H1 (cell line): Measurements from ENCODE around the gene PCDH9. TPM values are rescaled to one million over a fixed set of nuclear protein-coding genes. Genes with fewer than 3 reads are reported as not detected.

ENCODE experiments used
- CTCF ChIA-PET: fragments of 300-600 bp; sonication (Branson Sonifier 250); formaldehyde crosslinking; loops from one replicate; lab custom pipeline; 2021; ENCODE audit not compliant: partially characterized antibody; lab: Charles Lee
- POLR2A ChIA-PET: fragments of 300-600 bp; sonication (Branson Sonifier 250); formaldehyde crosslinking; loops from one replicate; lab custom pipeline; 2021; ENCODE audit warnings: inconsistent platforms; ENCODE audit not compliant: partially characterized antibody; lab: Charles Lee
- DNase-seq, 2 experiments: peaks; one replicate each; pipeline versions ENCODE4 v3.0.0 to v3.0.0-alpha.2; 2010 to 2022; ENCODE audit warnings: low spot score in 2 of 2, low read depth in 1 of 2, mixed read lengths in 1 of 2
- FAIRE-seq: peaks from 2 replicates; lab custom pipeline; 2011; peaks lifted over from hg19 to GRCh38; lab: Jason Lieb, UNC
- H2AFZ ChIP-seq: 2 replicates; pipeline ENCODE4 v1.8.1; 2012; ENCODE audit warnings: low read length, inconsistent platforms
- H2AK5ac ChIP-seq: 2 replicates; pipeline ENCODE4 v1.6.1; 2013; ENCODE audit warnings: low read depth, low read length
- H2BK120ac ChIP-seq: replicated peaks from 2 replicates; pipeline ENCODE3; 2013; ENCODE audit warnings: low read depth, low read length, inconsistent platforms
- H2BK12ac ChIP-seq: 2 replicates; pipeline ENCODE4 v1.6.1; 2013; ENCODE audit warnings: low read depth, low read length
- H2BK15ac ChIP-seq: 2 replicates; pipeline ENCODE4 v1.6.1; 2013; ENCODE audit warnings: low read length
- H2BK20ac ChIP-seq: 2 replicates; pipeline ENCODE4 v1.6.1; 2013; ENCODE audit warnings: low read length
- H2BK5ac ChIP-seq: 2 replicates; pipeline ENCODE4 v1.6.1; 2013; ENCODE audit warnings: low read depth, low read length
- H3K14ac ChIP-seq: 2 replicates; pipeline ENCODE4 v1.6.1; 2013; ENCODE audit warnings: inconsistent platforms; ENCODE audit not compliant: insufficient read length
- H3K18ac ChIP-seq: 2 replicates; pipeline ENCODE4 v1.6.1; 2013; ENCODE audit warnings: low read length; ENCODE audit errors: extremely low read depth
- H3K23ac ChIP-seq: 2 replicates; pipeline ENCODE4 v1.6.1; 2013; ENCODE audit warnings: inconsistent platforms; ENCODE audit not compliant: insufficient read length
- H3K23me2 ChIP-seq: 2 replicates; pipeline ENCODE4 v1.6.1; 2013; ENCODE audit warnings: low read depth, low read length
- H3K27ac ChIP-seq: 2 replicates; pipeline ENCODE4 v1.6.1; 2011; ENCODE audit warnings: low read depth, low read length, inconsistent platforms
- H3K27me3 ChIP-seq, 4 experiments: replicated peaks in 1 of 4; 1 replicate in 1 of 4; 2 replicates in 3 of 4; pipeline versions ENCODE4 v1.6.1 to v1.8.1; 2011 to 2013; ENCODE audit warnings: low read length in 3 of 4, mild to moderate bottlenecking in 3 of 4, inconsistent platforms in 2 of 4, mixed read lengths in 2 of 4, moderate library complexity in 1 of 4; ENCODE audit not compliant: control insufficient read depth in 3 of 4, insufficient read depth in 3 of 4; ENCODE audit errors: extremely low read depth in 1 of 4
- H3K36me3 ChIP-seq, 4 experiments: 2 replicates each; pipeline versions ENCODE4 v1.6.1 to v1.8.1; 2011 to 2013; ENCODE audit warnings: mild to moderate bottlenecking in 4 of 4, low read length in 3 of 4, moderate library complexity in 2 of 4, control low read depth in 1 of 4, inconsistent platforms in 1 of 4; ENCODE audit not compliant: insufficient read depth in 4 of 4, control insufficient read depth in 2 of 4
- H3K4ac ChIP-seq: replicated peaks from 2 replicates; pipeline ENCODE3; 2013; ENCODE audit warnings: low read length, low read depth, mixed read lengths, inconsistent platforms; ENCODE audit not compliant: insufficient read length
- H3K4me1 ChIP-seq, 4 experiments: replicated peaks in 1 of 4; 1 replicate in 1 of 4; 2 replicates in 3 of 4; pipeline versions ENCODE4 v1.6.1 to v1.8.1; 2011 to 2013; ENCODE audit warnings: low read length in 3 of 4, inconsistent platforms in 2 of 4, mixed read lengths in 1 of 4; ENCODE audit not compliant: insufficient read depth in 4 of 4, control insufficient read depth in 3 of 4
- H3K4me2 ChIP-seq, 2 experiments: 2 replicates each; pipeline versions ENCODE4 v1.6.1 to v1.8.1; 2011 to 2013; ENCODE audit warnings: low read depth in 2 of 2, low read length in 2 of 2, control low read depth in 1 of 2, inconsistent platforms in 1 of 2, mild to moderate bottlenecking in 1 of 2; ENCODE audit not compliant: insufficient read depth in 1 of 2
- H3K4me3 ChIP-seq, 4 experiments: fragments of 200-600, 300-600 bp in 1 of 4; sonication (generic), shearing (Covaris generic), sonication (Bioruptor Twin) in 1 of 4; 2 replicates each; pipeline versions ENCODE4 v1.5.1 to v1.8.1; 2011 to 2016; ENCODE audit warnings: low read length in 4 of 4, low read depth in 3 of 4, control low read depth in 2 of 4, inconsistent platforms in 2 of 4, mild to moderate bottlenecking in 2 of 4, mixed read lengths in 1 of 4, moderate library complexity in 1 of 4; ENCODE audit not compliant: insufficient read depth in 2 of 4; ENCODE audit errors: extremely low read depth in 1 of 4
- H3K56ac ChIP-seq: replicated peaks from 2 replicates; pipeline ENCODE3; 2013; ENCODE audit warnings: low read depth, mild to moderate bottlenecking, mixed read lengths, low read length, inconsistent platforms; ENCODE audit not compliant: insufficient read length
- H3K79me1 ChIP-seq: 2 replicates; pipeline ENCODE4 v1.6.1; 2013; ENCODE audit warnings: low read depth, low read length, control low read depth
- H3K79me2 ChIP-seq, 2 experiments: 2 replicates each; pipeline versions ENCODE4 v1.6.1 to v1.8.1; 2012 to 2013; ENCODE audit warnings: low read length in 2 of 2, mild to moderate bottlenecking in 2 of 2, inconsistent platforms in 1 of 2; ENCODE audit not compliant: insufficient read depth in 2 of 2, control insufficient read depth in 1 of 2
- H3K9ac ChIP-seq, 4 experiments: replicated peaks in 1 of 4; 1 replicate in 1 of 4; 2 replicates in 3 of 4; pipeline versions ENCODE4 v1.6.1 to v1.8.1; 2011 to 2013; ENCODE audit warnings: low read depth in 3 of 4, low read length in 3 of 4, control low read depth in 2 of 4, mild to moderate bottlenecking in 2 of 4, moderate library complexity in 2 of 4, inconsistent platforms in 1 of 4; ENCODE audit errors: extremely low read depth in 1 of 4
- H3K9me3 ChIP-seq, 2 experiments: 2 replicates each; pipeline versions ENCODE4 v1.6.1 to v1.8.1; 2012 to 2013; ENCODE audit warnings: mild to moderate bottlenecking in 2 of 2, moderate library complexity in 2 of 2, control low read depth in 1 of 2, inconsistent platforms in 1 of 2, low read depth in 1 of 2, low read length in 1 of 2, mixed read lengths in 1 of 2; ENCODE audit not compliant: insufficient read depth in 2 of 2
- H4K20me1 ChIP-seq, 2 experiments: replicated peaks in 1 of 2; 2 replicates each; pipeline versions ENCODE3 to v1.8.1; 2011 to 2013; ENCODE audit warnings: inconsistent platforms in 2 of 2, low read length in 2 of 2, mild to moderate bottlenecking in 1 of 2; ENCODE audit not compliant: insufficient read depth in 2 of 2, control insufficient read depth in 1 of 2
- H4K5ac ChIP-seq: 2 replicates; pipeline ENCODE4 v1.6.1; 2013; ENCODE audit warnings: low read length, low read depth, mixed read lengths, inconsistent platforms; ENCODE audit not compliant: insufficient read length
- H4K8ac ChIP-seq: 2 replicates; pipeline ENCODE4 v1.8.0; 2013; ENCODE audit warnings: mild to moderate bottlenecking, moderate library complexity, low read length, inconsistent platforms; ENCODE audit not compliant: insufficient read depth; ENCODE audit errors: extremely low read depth
- H4K91ac ChIP-seq: replicated peaks from 2 replicates; pipeline ENCODE3; 2013; ENCODE audit warnings: low read length, mixed read lengths, inconsistent platforms; ENCODE audit not compliant: insufficient read length
- BCL11A ChIP-seq, 2 experiments: IDR thresholded peaks; one replicate each; pipeline ENCODE4 v1.6.1; 2011; ENCODE audit warnings: low read depth in 2 of 2, low read length in 2 of 2, mild to moderate bottlenecking in 2 of 2
- KDM4A ChIP-seq: IDR thresholded peaks from one replicate; pipeline ENCODE4 v1.7.1; 2012; ENCODE audit warnings: low read depth, mild to moderate bottlenecking, moderate library complexity, low read length, inconsistent platforms; ENCODE audit not compliant: severe bottlenecking
- POLR2AphosphoS5 ChIP-seq: IDR thresholded peaks from 2 replicates; pipeline ENCODE4 v1.6.1; 2011; ENCODE audit warnings: low read depth, low read length
- SP4 ChIP-seq: IDR thresholded peaks from 2 replicates; pipeline ENCODE4 v1.6.1; 2012; ENCODE audit warnings: low read length, inconsistent platforms
- WGBS, 2 experiments: shearing (Covaris generic) in 1 of 2; methylation state at CpG; one replicate each; pipeline versions ENCODE4 v1.1.6 to v1.1.7; 2013 to 2015; ENCODE audit warnings: low lambda C conversion rate in 2 of 2, mixed read lengths in 2 of 2, inconsistent platforms in 1 of 2, low coverage in 1 of 2, missing lambda C conversion rate in 1 of 2; ENCODE audit not compliant: insufficient replicate concordance in 2 of 2, insufficient coverage in 1 of 2, insufficient read length in 1 of 2; ENCODE audit errors: extremely low coverage in 1 of 2, missing lambda C conversion rate in 1 of 2; 5-methylcytosine and 5-hydroxymethylcytosine counted together
- polyA plus RNA-seq, 7 experiments: library from polyadenylated mRNA; depleted of rRNA in 3 of 7; stranded (reverse) in 5 of 7; unstranded in 2 of 7; fragments of >200 nt in 5 of 7; fragments of 200-250 nt in 2 of 7; gene quantifications; 1 replicate in 5 of 7; 2 replicates in 1 of 7; 4 replicates in 1 of 7; pipeline versions ENCODE4 v1.2.1 to v1.2.3, GENCODE V29; 2011 to 2013; ENCODE audit warnings: missing spikeins in 2 of 7, mixed read lengths in 2 of 7
- total RNA-seq: library from RNA; stranded (reverse); fragmentation: NEBNext Ultra II Directional; extraction: Animal tissue kit (Norgen Biotek cat#: 25700); gene quantifications from 2 replicates; pipeline ENCODE4 v1.2.1, GENCODE V29; 2021

Gene PCDH9
- total and polyA plus RNA-seq, 2 of the 8 experiments (the other 6 are each of a cell fraction or from before 2014, with no cell fraction given) = 0.12 to 0.60 TPM

GRCh38 chr13:66994517-66995202 lies 235.5 kb downstream of the PCDH9 start:
- no peak overlapping the region for H2AK5ac ChIP-seq
- peak overlapping the region in 1 of 2 experiments; percentile 49; a peak in 1 of 4 replicates for H3K4me2 ChIP-seq
- no peaks in the 10 kb centered on the region for H3K27me3 ChIP-seq
- peak overlapping the region; percentile 87 for H2AFZ ChIP-seq
- no peaks in the 10 kb centered on the region for H3K23me2 ChIP-seq
- CTCF ChIA-PET = interaction anchor here (0.6 to 2.0 kb wide), 18 partner anchors 10 to 306 kb away, joined by 3 to 8 read pairs (median 4); no protein-coding TSS in a partner anchor
- H2BK12ac ChIP-seq = no peak overlapping the region
- no peak overlapping the region for H4K91ac ChIP-seq
- H3K18ac ChIP-seq = no peak overlapping the region
- FAIRE-seq (no peak), DNase-seq (no peak)
- no peaks in the 10 kb centered on the region for H3K36me3 ChIP-seq
- TF ChIP-seq SP4 (no peak), BCL11A (IDR thresholded peaks at IDR 0.05; ENCODE audit: low read depth in 2 of 2, low read length in 2 of 2) (no peak), KDM4A (no peak), POLR2AphosphoS5 (no peak)
- no peaks in the 10 kb centered on the region for H3K9me3 ChIP-seq
- no peaks in the 10 kb centered on the region for H4K20me1 ChIP-seq
- no peak overlapping the region for H2BK15ac ChIP-seq
- H3K27ac ChIP-seq = no peak overlapping the region
- no peak overlapping the region for H3K14ac ChIP-seq
- H3K4me1 ChIP-seq = no peaks in the 10 kb centered on the region
- H3K4me3 ChIP-seq = no peak overlapping the region
- H3K79me2 ChIP-seq = no peaks in the 10 kb centered on the region
- 80% methylated on average over 9 of the region's 9 CpGs; no CpG with 5 or more reads in 1 of the 2 experiments for WGBS, 2 experiments
- no peak overlapping the region for H2BK120ac ChIP-seq
- H3K9ac ChIP-seq = no peak overlapping the region
- H3K23ac ChIP-seq = no peak overlapping the region
- POLR2A ChIA-PET = no interaction called here
- H4K5ac ChIP-seq = no peak overlapping the region
- H3K4ac ChIP-seq = no peak overlapping the region
- H3K56ac ChIP-seq = no peak overlapping the region
- H2BK20ac ChIP-seq = no peak overlapping the region
- H3K79me1 ChIP-seq = no peaks in the 10 kb centered on the region
- no peak overlapping the region for H4K8ac ChIP-seq
- H2BK5ac ChIP-seq = no peak overlapping the region
